H1 (cell line): ENCODE data around the gene TCFL5.

Source experiments
- CHD2 ChIP-seq: IDR thresholded peaks from 2 replicates; pipeline ENCODE4 v1.6.1; 2012; ENCODE audit warnings: low read length, improper control_type of control experiment
- CTCF ChIP-seq, 3 experiments: IDR thresholded peaks; 1 replicate in 2 of 3; 2 replicates in 1 of 3; pipeline versions ENCODE4 v1.5.1 to v1.6.1; 2011; ENCODE audit warnings: low read length in 3 of 3, mild to moderate bottlenecking in 3 of 3, inconsistent platforms in 2 of 3, low read depth in 1 of 3, moderate library complexity in 1 of 3; ENCODE audit not compliant: insufficient read depth in 1 of 3; ENCODE audit errors: control extremely low read depth in 1 of 3
- EP300 ChIP-seq, 2 experiments: IDR thresholded peaks; 1 replicate in 1 of 2; 2 replicates in 1 of 2; pipeline ENCODE4 v1.6.1; 2011 to 2012; ENCODE audit warnings: low read depth in 2 of 2, low read length in 2 of 2, mild to moderate bottlenecking in 2 of 2, borderline replicate concordance in 1 of 2, inconsistent platforms in 1 of 2, moderate library complexity in 1 of 2
- GABPA ChIP-seq: IDR thresholded peaks from 2 replicates; pipeline ENCODE4 v1.6.1; 2011; ENCODE audit warnings: mild to moderate bottlenecking, low read length, moderate library complexity, borderline replicate concordance; ENCODE audit not compliant: insufficient read depth
- HDAC2 ChIP-seq, 2 experiments: fragments of 300-600 bp in 1 of 2; sonication (generic) in 1 of 2; IDR thresholded peaks; 2 replicates each; pipeline ENCODE4 v1.6.1; 2011 to 2012; ENCODE audit warnings: low read depth in 2 of 2, low read length in 2 of 2, mild to moderate bottlenecking in 2 of 2, moderate library complexity in 2 of 2, borderline replicate concordance in 1 of 2, inconsistent platforms in 1 of 2
- HDAC6 ChIP-seq: IDR thresholded peaks from one replicate; pipeline ENCODE4 v1.7.1; 2012; ENCODE audit warnings: low read depth, mild to moderate bottlenecking, inconsistent platforms, low read length, moderate library complexity
- JUN ChIP-seq: IDR thresholded peaks from 2 replicates; pipeline ENCODE4 v1.6.1; 2011; ENCODE audit warnings: low read depth, mild to moderate bottlenecking, improper control_type of control experiment, low read length
- POLR2A ChIP-seq, 2 experiments: IDR thresholded peaks; 1 replicate in 1 of 2; 2 replicates in 1 of 2; pipeline ENCODE4 v1.6.1; 2011; ENCODE audit warnings: low read depth in 2 of 2, low read length in 2 of 2, mild to moderate bottlenecking in 2 of 2; ENCODE audit errors: control extremely low read depth in 1 of 2
- POLR2AphosphoS5 ChIP-seq: IDR thresholded peaks from 2 replicates; pipeline ENCODE4 v1.6.1; 2011; ENCODE audit warnings: low read depth, low read length
- RAD21 ChIP-seq, 2 experiments: IDR thresholded peaks in 1 of 2; conservative IDR thresholded peaks in 1 of 2; 2 replicates each; pipeline ENCODE4 v1.6.1; 2011; ENCODE audit warnings: low read depth in 2 of 2, low read length in 2 of 2, improper control_type of control experiment in 1 of 2, inconsistent platforms in 1 of 2, mild to moderate bottlenecking in 1 of 2, moderate library complexity in 1 of 2
- RNF2 ChIP-seq: fragments of 200-900, 300-1000 bp; sonication (generic); IDR thresholded peaks from 2 replicates; pipeline ENCODE4 v1.7.1; 2016; ENCODE audit warnings: borderline replicate concordance, low read depth, mild to moderate bottlenecking, antibody characterized with exemption, low read length; ENCODE audit not compliant: poor library complexity, severe bottlenecking; ENCODE audit errors: missing control alignments
- TEAD4 ChIP-seq: IDR thresholded peaks from 2 replicates; pipeline ENCODE4 v1.6.1; 2012; ENCODE audit warnings: low read depth, low read length, inconsistent platforms, mixed read lengths
- USF2 ChIP-seq: IDR thresholded peaks from 2 replicates; pipeline ENCODE4 v1.6.1; 2011; ENCODE audit warnings: low read length, improper control_type of control experiment

GRCh38 chr20:62817975-62818591, 43.5 kb downstream of the TCFL5 start:
- no peak for TF ChIP-seq RAD21 (IDR thresholded peaks at IDR 0.05 in 1 of 2, conservative IDR thresholded peaks at IDR 0.05 in 1 of 2; ENCODE audit: low read depth in 2 of 2, low read length in 2 of 2)
- TF ChIP-seq EP300 (IDR thresholded peaks at IDR 0.05; ENCODE audit: borderline replicate concordance in 1 of 2, low read depth in 2 of 2, low read length in 2 of 2) = no peak
- TF ChIP-seq CTCF (IDR thresholded peaks at IDR 0.05; ENCODE audit: control extremely low read depth in 1 of 3, insufficient read depth in 1 of 3, low read depth in 1 of 3, low read length in 3 of 3) = no peak
- no peak for TF ChIP-seq JUN
- no peak for TF ChIP-seq GABPA
- TF ChIP-seq POLR2A (IDR thresholded peaks at IDR 0.05; ENCODE audit: control extremely low read depth in 1 of 2, low read depth in 2 of 2, low read length in 2 of 2) = no peak
- TF ChIP-seq HDAC6 = no peak
- TF ChIP-seq TEAD4 = no peak
- TF ChIP-seq USF2 = no peak
- no peak for TF ChIP-seq HDAC2 (IDR thresholded peaks at IDR 0.05; ENCODE audit: borderline replicate concordance in 1 of 2, low read depth in 2 of 2, low read length in 2 of 2)
- TF ChIP-seq POLR2AphosphoS5 = no peak
- no peak for TF ChIP-seq RNF2
- no peak for TF ChIP-seq CHD2
